Esophagus squamous epithelium (tissue), 5 donors: Measurements from ENCODE around the gene RNF166. TPM values are rescaled to one million over a fixed set of nuclear protein-coding genes. Genes with fewer than 3 reads are reported as not detected.

ENCODE experiments used
- DNase-seq: peaks from one replicate; lab custom pipeline; 2025; lab: John Stamatoyannopoulos, UW
- H3K27ac ChIP-seq, 4 donors: fragments of 200-600 bp; sonication (generic); one replicate each; pipeline ENCODE4 v1.5.1; 2016 to 2019; ENCODE audit warnings: mild to moderate bottlenecking in 1 of 4
- H3K27me3 ChIP-seq, 4 donors: fragments of 200-600 bp; sonication (generic); 1 replicate in 3 of 4; 2 replicates in 1 of 4; pipeline versions ENCODE4 v1.5.1 to v1.6.0; 2017 to 2021; ENCODE audit warnings: antibody characterized with exemption in 1 of 4
- H3K36me3 ChIP-seq, 3 donors: fragments of 200-600 bp; sonication (generic); one replicate each; pipeline ENCODE4 v1.5.1; 2016 to 2019
- H3K4me1 ChIP-seq, 3 donors: fragments of 200-600 bp; sonication (generic); one replicate each; pipeline ENCODE4 v1.5.1; 2017 to 2019
- H3K4me3 ChIP-seq, 4 donors: fragments of 200-600 bp; sonication (generic); 1 replicate in 3 of 4; 2 replicates in 1 of 4; pipeline ENCODE4 v1.5.1; 2016 to 2019; ENCODE audit warnings: mild to moderate bottlenecking in 2 of 4, moderate library complexity in 1 of 4
- H3K9me3 ChIP-seq, 3 donors: fragments of 200-600 bp; sonication (generic); one replicate each; pipeline ENCODE4 v1.5.1; 2016 to 2019
- POLR2A ChIP-seq, 4 donors: fragments of 450-650 bp; IDR thresholded peaks; one replicate each; pipeline ENCODE4 v1.6.1; 2017; ENCODE audit warnings: antibody characterized with exemption in 4 of 4, mild to moderate bottlenecking in 4 of 4, moderate library complexity in 3 of 4
- WGBS, 2 donors: methylation state at CpG; one replicate each; pipeline ENCODE4 v1.1.5; 2018; 5-methylcytosine and 5-hydroxymethylcytosine counted together
- intact Hi-C: fragments of 100-400 bp; cut with DNase I; formaldehyde crosslinking; loops from one replicate; pipeline ENCODE4 v1.15.0; 2022
- total RNA-seq, 4 donors: library from RNA; depleted of rRNA; stranded (reverse); fragments of >200 nt; gene quantifications; one replicate each; pipeline ENCODE4 v1.1.0, GENCODE V29; 2016
- TF ChIP-seq, protein P1 (sequence below), 6 experiments: fragments of 450-650 bp in 4 of 6; fragments of 200-600 bp in 2 of 6; sonication (generic) in 2 of 6; IDR thresholded peaks; one replicate each; pipeline ENCODE4 v1.5.1; 2016 to 2019; ENCODE audit warnings: antibody characterized with exemption in 6 of 6, mild to moderate bottlenecking in 4 of 6, moderate library complexity in 4 of 6
- donor health status: DM: yes; HTN: yes; CAD: no.

Gene RNF166
- total RNA-seq, 4 donors from 2014 or later: 7.1 to 16.8 (median 9.6) TPM

DNA sequence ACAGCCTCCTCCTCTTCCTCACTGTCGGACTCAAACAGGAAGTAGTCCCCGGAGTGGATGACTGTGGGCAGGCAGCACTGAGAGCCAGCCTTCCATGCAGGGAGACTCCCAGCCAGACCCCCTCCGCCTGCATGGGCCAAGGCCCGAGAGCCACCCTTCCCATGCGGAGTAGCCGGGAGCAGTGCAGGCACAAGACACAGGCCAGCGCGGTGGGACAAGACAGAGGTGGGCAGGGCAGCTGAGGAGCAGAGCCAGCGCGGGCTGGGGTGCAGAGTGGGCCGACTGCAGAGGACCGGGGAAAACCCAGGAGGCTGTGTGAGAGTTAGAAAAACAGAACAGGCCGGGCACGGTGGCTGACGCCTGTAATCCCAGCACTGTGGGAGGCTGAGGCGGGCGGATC, 17.7 kb upstream of the RNF166 start:
- Histone ChIP-seq H3K4me1 (no peaks in the 10 kb centered on the region), H3K36me3 (peaks cover 80 to 94% (median 86%) of the 10 kb centered on the region in 3 donors), H3K27me3 (no peaks in the 10 kb centered on the region), H3K27ac (no peak overlapping the region), H3K4me3 (no peak overlapping the region), H3K9me3 (no peaks in the 10 kb centered on the region)
- 94 to 97% methylated on average over 7 to 11 of the region's 17 CpGs for WGBS, 2 donors
- intact Hi-C loops: no loop called here
- no peak for TF ChIP-seq POLR2A (IDR thresholded peaks at IDR 0.05)
- TF ChIP-seq, protein P1, sequence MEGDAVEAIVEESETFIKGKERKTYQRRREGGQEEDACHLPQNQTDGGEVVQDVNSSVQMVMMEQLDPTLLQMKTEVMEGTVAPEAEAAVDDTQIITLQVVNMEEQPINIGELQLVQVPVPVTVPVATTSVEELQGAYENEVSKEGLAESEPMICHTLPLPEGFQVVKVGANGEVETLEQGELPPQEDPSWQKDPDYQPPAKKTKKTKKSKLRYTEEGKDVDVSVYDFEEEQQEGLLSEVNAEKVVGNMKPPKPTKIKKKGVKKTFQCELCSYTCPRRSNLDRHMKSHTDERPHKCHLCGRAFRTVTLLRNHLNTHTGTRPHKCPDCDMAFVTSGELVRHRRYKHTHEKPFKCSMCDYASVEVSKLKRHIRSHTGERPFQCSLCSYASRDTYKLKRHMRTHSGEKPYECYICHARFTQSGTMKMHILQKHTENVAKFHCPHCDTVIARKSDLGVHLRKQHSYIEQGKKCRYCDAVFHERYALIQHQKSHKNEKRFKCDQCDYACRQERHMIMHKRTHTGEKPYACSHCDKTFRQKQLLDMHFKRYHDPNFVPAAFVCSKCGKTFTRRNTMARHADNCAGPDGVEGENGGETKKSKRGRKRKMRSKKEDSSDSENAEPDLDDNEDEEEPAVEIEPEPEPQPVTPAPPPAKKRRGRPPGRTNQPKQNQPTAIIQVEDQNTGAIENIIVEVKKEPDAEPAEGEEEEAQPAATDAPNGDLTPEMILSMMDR (IDR thresholded peaks at IDR 0.05): no peak
- no peak for DNase-seq

DNA sequence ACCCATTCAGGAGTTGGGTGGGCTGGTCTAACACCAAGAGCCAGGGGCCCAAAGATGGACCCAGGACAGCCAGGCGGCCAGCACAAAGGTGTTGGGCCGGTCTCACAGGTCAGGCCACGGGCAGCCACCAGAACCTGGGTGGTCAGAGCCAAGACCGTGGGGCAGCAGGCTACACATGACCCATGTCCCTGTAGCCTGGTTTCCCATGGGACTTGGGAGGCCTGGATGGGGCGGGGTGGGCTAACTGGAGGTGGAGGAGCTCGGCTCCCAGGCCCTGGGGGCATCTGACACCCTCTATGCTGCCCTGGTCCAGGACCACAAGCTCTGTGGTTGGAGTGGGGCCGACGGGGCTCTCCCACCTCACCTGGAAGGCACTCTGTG, 17.3 kb upstream of the RNF166 start:
- TF ChIP-seq POLR2A (IDR thresholded peaks at IDR 0.05): no peak
- TF ChIP-seq, protein P1 (IDR thresholded peaks at IDR 0.05): no peak
- no peak for DNase-seq
- WGBS, 2 donors: 100% methylated on average over 4 of the region's 8 CpGs; no CpG with 5 or more reads in 1 of the 2 donors
- Histone ChIP-seq H3K9me3 (no peaks in the 10 kb centered on the region), H3K27ac (no peak overlapping the region), H3K27me3 (no peaks in the 10 kb centered on the region), H3K4me1 (no peaks in the 10 kb centered on the region), H3K4me3 (no peak overlapping the region), H3K36me3 (peaks cover 83 to 98% (median 90%) of the 10 kb centered on the region in 3 donors)
- intact Hi-C loops: no loop called here

DNA sequence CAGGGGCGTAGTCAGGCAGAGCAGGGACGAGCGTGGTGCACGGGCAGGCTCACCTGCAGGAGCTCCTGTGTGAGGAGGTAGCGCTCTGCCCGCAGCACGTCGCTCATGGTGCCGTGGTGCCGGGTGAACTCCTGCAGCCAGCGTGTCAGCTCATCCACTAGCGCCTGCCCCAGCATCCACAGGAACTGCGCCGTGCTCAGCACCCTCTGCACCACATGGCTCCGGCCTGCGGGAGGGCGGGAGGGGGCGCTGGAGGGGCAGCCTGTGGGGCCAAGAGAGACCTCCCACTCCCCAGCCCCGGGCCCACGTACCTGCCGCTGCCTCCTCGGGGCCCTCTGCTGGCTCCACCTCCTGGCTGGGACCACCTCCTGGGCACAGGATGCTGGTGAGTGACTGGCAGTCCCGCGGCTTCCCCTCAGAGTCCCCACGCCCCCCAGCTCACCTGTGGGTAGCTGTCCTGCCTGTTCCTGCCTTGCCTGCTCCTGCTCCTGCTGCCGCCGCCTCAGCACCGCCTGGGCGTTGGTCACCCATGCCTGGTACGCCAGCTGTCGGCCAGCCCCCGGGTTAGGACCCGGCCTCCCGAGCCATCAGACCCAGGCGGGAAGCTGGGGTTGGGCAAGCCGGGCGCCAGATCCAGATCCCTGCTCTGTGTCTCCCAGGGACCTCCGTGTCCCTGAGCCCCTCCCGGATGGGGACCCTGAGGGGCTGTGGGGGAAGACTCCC, 16.7 kb upstream of the RNF166 start:
- no peaks in the 10 kb centered on the region for H3K27me3 ChIP-seq
- WGBS, 2 donors: 77 to 90% methylated on average over 12 to 16 of the region's 39 CpGs
- DNase-seq: no peak

DNA sequence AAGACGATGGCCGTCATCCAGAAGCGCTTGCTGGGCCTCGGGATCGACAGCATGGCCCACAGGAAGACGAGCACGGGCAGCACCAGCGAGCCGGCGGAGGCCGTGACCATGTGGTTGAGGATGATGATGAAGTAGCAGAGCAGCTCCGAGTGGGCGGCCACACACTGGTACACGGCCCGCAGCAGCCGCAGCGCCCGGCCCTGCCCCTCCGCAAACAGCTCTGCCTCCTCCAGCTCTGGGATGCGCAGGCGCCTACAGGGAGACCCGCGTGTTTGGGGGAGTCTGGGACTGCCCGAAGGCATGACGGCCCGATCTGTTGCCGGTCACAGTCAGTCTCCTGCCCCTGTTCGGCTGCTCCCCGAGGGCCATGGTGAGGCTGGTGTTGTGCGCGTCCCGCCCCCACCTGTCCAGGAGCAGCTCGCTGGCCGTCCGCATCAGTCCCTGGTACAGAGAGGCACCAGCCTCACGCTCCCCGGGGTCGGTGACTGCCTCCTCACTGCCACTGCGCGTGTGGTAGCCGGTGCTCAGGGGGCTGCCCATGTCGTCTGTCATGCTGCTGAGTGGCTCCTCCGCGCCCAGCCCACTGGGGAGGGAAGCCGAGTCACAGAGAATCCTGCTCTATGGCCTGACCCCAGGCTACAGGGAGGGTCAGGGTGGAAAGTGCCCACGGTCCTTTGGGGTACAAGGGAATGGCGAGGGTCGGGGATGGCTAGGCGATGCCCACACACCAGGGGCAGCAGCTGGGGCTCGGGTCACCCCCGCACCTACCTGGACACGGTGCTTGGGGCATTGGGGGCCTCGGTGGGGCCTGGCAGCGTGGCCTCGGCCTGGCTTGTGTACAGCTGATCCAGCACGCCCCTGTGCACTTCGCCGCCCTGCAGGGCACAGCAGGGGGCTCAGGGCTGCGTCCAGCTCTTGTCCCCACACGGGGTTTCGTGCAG, 15.9 kb upstream of the RNF166 start:
- no peak overlapping the region for H3K27ac ChIP-seq
- TF ChIP-seq POLR2A (IDR thresholded peaks at IDR 0.05): no peak
- TF ChIP-seq, protein P1 (IDR thresholded peaks at IDR 0.05): no peak
- DNase-seq: no peak
- H3K4me1 ChIP-seq: no peaks in the 10 kb centered on the region
- no peaks in the 10 kb centered on the region for H3K27me3 ChIP-seq
- no peaks in the 10 kb centered on the region for H3K9me3 ChIP-seq
- no peak overlapping the region for H3K4me3 ChIP-seq
- H3K36me3 ChIP-seq: peaks cover 85 to 100% (median 87%) of the 10 kb centered on the region in 3 donors
- intact Hi-C loops: no loop called here
- 98% methylated on average over 16 of the region's 61 CpGs; no CpG with 5 or more reads in 1 of the 2 donors for WGBS, 2 donors

More for the DNA sequence above, 16.7 kb upstream of the RNF166 start:
- no peak for TF ChIP-seq POLR2A (IDR thresholded peaks at IDR 0.05)
- TF ChIP-seq, protein P1 (IDR thresholded peaks at IDR 0.05): no peak
- Histone ChIP-seq H3K27ac (no peak overlapping the region), H3K36me3 (peaks cover 83 to 100% (median 89%) of the 10 kb centered on the region in 3 donors), H3K4me1 (no peaks in the 10 kb centered on the region), H3K9me3 (no peaks in the 10 kb centered on the region), H3K4me3 (no peak overlapping the region)
- intact Hi-C loops: no loop called here
